Caco-2 (cell line): ENCODE measurements around the gene ANKRD34B. TPM values are rescaled to one million over a fixed set of nuclear protein-coding genes. Genes with fewer than 3 reads are reported as not detected.

Experiments used
- Bru-seq: library from RNA; stranded (reverse); fragments of 400-500 nt; gene quantifications from one replicate; lab custom pipeline; 2021; lab: Mats Ljungman, UMichigan
- BruChase-seq, 2 experiments: library from RNA; stranded (reverse); fragments of 400-500 nt; gene quantifications; one replicate each; lab custom pipeline; 2021; lab: Mats Ljungman, UMichigan
- BruUV-seq: library from RNA; stranded (reverse); fragments of 400-500 nt; replicated peaks from 2 replicates; lab custom pipeline; 2021; lab: Mats Ljungman, UMichigan
- CTCF ChIA-PET: fragments of 300-600 bp; sonication (Branson Sonifier 250); formaldehyde crosslinking; loops from one replicate; lab custom pipeline; 2022; ENCODE audit warnings: antibody characterized with exemption; lab: Charles Lee
- POLR2A ChIA-PET: fragments of 300-600 bp; sonication (Branson Sonifier 250); formaldehyde crosslinking; loops from one replicate; lab custom pipeline; 2022; ENCODE audit warnings: antibody characterized with exemption; lab: Charles Lee
- DNase-seq, 2 experiments: peaks; one replicate each; pipeline versions ENCODE4 v3.0.0 to v3.0.0-alpha.2; 2020 to 2022
- H3K27me3 ChIP-seq: replicated peaks from 2 replicates; pipeline ENCODE4 v1.6.0; 2011; ENCODE audit warnings: low read length; ENCODE audit not compliant: control insufficient read depth, insufficient read depth
- H3K36me3 ChIP-seq: 2 replicates; pipeline ENCODE4 v1.5.1; 2011; ENCODE audit warnings: low read length; ENCODE audit not compliant: control insufficient read depth, insufficient read depth
- H3K4me1 ChIP-seq: fragments of 250-450 bp; sonication (Bioruptor Pico); 2 replicates; pipeline ENCODE4 v1.5.1; 2020; ENCODE audit warnings: mild to moderate bottlenecking
- H3K4me3 ChIP-seq: 2 replicates; pipeline ENCODE4 v1.5.1; 2011; ENCODE audit warnings: low read depth, mild to moderate bottlenecking, control low read depth, low read length
- H3K9me3 ChIP-seq: fragments of 250-450 bp; sonication (Bioruptor Pico); 2 replicates; pipeline ENCODE4 v1.5.1; 2020; ENCODE audit warnings: mild to moderate bottlenecking, moderate library complexity
- H3K27ac Mint-ChIP-seq: one replicate; pipeline ENCODE4 v1.8.0; 2022; ENCODE audit warnings: mixed read lengths; ENCODE audit not compliant: unreplicated experiment
- H3K27me3 Mint-ChIP-seq: one replicate; pipeline ENCODE4 v1.8.0; 2022; ENCODE audit warnings: mixed read lengths; ENCODE audit not compliant: insufficient read depth, unreplicated experiment
- H3K36me3 Mint-ChIP-seq: one replicate; pipeline ENCODE4 v1.8.0; 2022; ENCODE audit warnings: mild to moderate bottlenecking, mixed read lengths; ENCODE audit not compliant: insufficient read depth, unreplicated experiment
- H3K4me1 Mint-ChIP-seq: one replicate; pipeline ENCODE4 v1.8.0; 2022; ENCODE audit warnings: low read depth, mixed read lengths; ENCODE audit not compliant: unreplicated experiment
- H3K4me3 Mint-ChIP-seq: one replicate; pipeline ENCODE4 v1.8.0; 2022; ENCODE audit warnings: mild to moderate bottlenecking, moderate library complexity, mixed read lengths; ENCODE audit not compliant: unreplicated experiment
- H3K9me3 Mint-ChIP-seq: one replicate; pipeline ENCODE4 v1.8.0; 2022; ENCODE audit warnings: mixed read lengths; ENCODE audit not compliant: unreplicated experiment
- CTCF ChIP-seq, 2 experiments: fragments of 200-600 bp in 1 of 2; IDR thresholded peaks; 1 replicate in 1 of 2; 2 replicates in 1 of 2; pipeline versions ENCODE4 v1.5.1 to v1.8.0; 2011 to 2022; ENCODE audit warnings: antibody characterized with exemption in 1 of 2, control low read depth in 1 of 2, inconsistent platforms in 1 of 2, low read depth in 1 of 2, low read length in 1 of 2, mild to moderate bottlenecking in 1 of 2, moderate library complexity in 1 of 2; ENCODE audit not compliant: insufficient read depth in 1 of 2, severe bottlenecking in 1 of 2, unreplicated experiment in 1 of 2
- intact Hi-C: fragments of 100-400 bp; cut with micrococcal nuclease; formaldehyde crosslinking; loops from one replicate; pipeline ENCODE4 v1.10.0; 2022; ENCODE audit not compliant: unreplicated experiment
- long read RNA-seq: library from polyadenylated mRNA; stranded (forward); transcript quantifications from one replicate; pipeline ENCODE4 v2.0.0, GENCODE V29; 2022
- total RNA-seq: library from RNA; stranded (reverse); gene quantifications from 2 replicates; pipeline ENCODE4 v1.2.3, GENCODE V29; 2022

ANKRD34B gene
- total RNA-seq (0.07 TPM in 1 of 2 replicates, not detected in the other), Bru-seq, nascent RNA (percentile 13 among the genes with signal in this experiment), BruChase-seq, experiment 1, labeled RNA remaining after a 2-hour chase (percentile 10 among the genes with signal in this experiment), BruChase-seq, experiment 2, labeled RNA remaining after a 6-hour chase (percentile 20 among the genes with signal in this experiment)
- long read RNA-seq = 0 reads

- no peaks in the 10 kb centered on the region for H3K4me1 Mint-ChIP-seq
- H3K9me3 Mint-ChIP-seq = no peaks in the 10 kb centered on the region
- Histone ChIP-seq H3K27me3 (peaks cover 2% of the 10 kb centered on the region), H3K4me1 (0 out of 2 replicates have a peak, but pooled peaks cover 6% of the 10 kb centered on the region), H3K9me3 (0 out of 2 replicates have a peak, but pooled peaks cover 3% of the 10 kb centered on the region), H3K4me3 (peak within 1 kb of the TSS; percentile 39), H3K36me3 (no peaks in the 10 kb centered on the region)
- H3K27me3 Mint-ChIP-seq = peaks cover 29% of the 10 kb centered on the region
- H3K36me3 Mint-ChIP-seq = no peaks in the 10 kb centered on the region
- H3K27ac Mint-ChIP-seq = no peak within 1 kb of the TSS
- no TSS peak for BruUV-seq
- ChIA-PET POLR2A (no interaction called here), CTCF (no interaction called here)
- H3K4me3 Mint-ChIP-seq = peak within 1 kb of the TSS; percentile 70
- no peak for TF ChIP-seq CTCF (IDR thresholded peaks at IDR 0.05; ENCODE audit: insufficient read depth in 1 of 2, low read depth in 1 of 2, low read length in 1 of 2, severe bottlenecking in 1 of 2, unreplicated experiment in 1 of 2)
- peak; percentile 42 to 45 for DNase-seq
- intact Hi-C loops = loop anchor here (10.0 kb wide), 1 partner anchor 85 kb away; the partner anchor contains the start of gene FAM151B
Observed at GRCh38 chr5:80569961-80570786, at the start of gene ANKRD34B. Gene ANKRD34B, minus strand, starts transcription at chr5:80570280. Its CDS starts 10,261 bp downstream, at chr5:80560019.

- Histone ChIP-seq H3K27me3 (no peaks in the 10 kb centered on the region), H3K9me3 (no peaks in the 10 kb centered on the region), H3K36me3 (no peaks in the 10 kb centered on the region), H3K4me3 (no peak overlapping the region), H3K4me1 (no peaks in the 10 kb centered on the region)
- no peak overlapping the region for H3K4me3 Mint-ChIP-seq
- no peak overlapping the region for H3K27ac Mint-ChIP-seq
- TF ChIP-seq CTCF (IDR thresholded peaks at IDR 0.05; ENCODE audit: insufficient read depth in 1 of 2, low read depth in 1 of 2, low read length in 1 of 2, severe bottlenecking in 1 of 2, unreplicated experiment in 1 of 2) = no peak
- H3K9me3 Mint-ChIP-seq = no peaks in the 10 kb centered on the region
- DNase-seq = no peak
- ChIA-PET CTCF (no interaction called here), POLR2A (no interaction called here)
- no peaks in the 10 kb centered on the region for H3K4me1 Mint-ChIP-seq
- H3K36me3 Mint-ChIP-seq = no peaks in the 10 kb centered on the region
- no peaks in the 10 kb centered on the region for H3K27me3 Mint-ChIP-seq
- intact Hi-C loops = no loop called here
- no TSS peak for BruUV-seq
Observed at GRCh38 chr5:80619086-80619485, 49.0 kb upstream of the ANKRD34B start.

GRCh38 chr5:80618438-80618837 lies 48.4 kb upstream of the ANKRD34B start:
- Mint-ChIP-seq H3K27me3 (no peaks in the 10 kb centered on the region), H3K4me3 (no peak overlapping the region), H3K27ac (no peak overlapping the region), H3K36me3 (no peaks in the 10 kb centered on the region), H3K4me1 (no peaks in the 10 kb centered on the region), H3K9me3 (no peaks in the 10 kb centered on the region)
- ChIA-PET POLR2A (no interaction called here), CTCF (no interaction called here)
- Histone ChIP-seq H3K4me3 (no peak overlapping the region), H3K9me3 (no peaks in the 10 kb centered on the region), H3K4me1 (no peaks in the 10 kb centered on the region), H3K36me3 (no peaks in the 10 kb centered on the region), H3K27me3 (no peaks in the 10 kb centered on the region)
- no peak for DNase-seq
- intact Hi-C loops = no loop called here
- no peak for TF ChIP-seq CTCF (IDR thresholded peaks at IDR 0.05; ENCODE audit: insufficient read depth in 1 of 2, low read depth in 1 of 2, low read length in 1 of 2, severe bottlenecking in 1 of 2, unreplicated experiment in 1 of 2)
- BruUV-seq = no TSS peak
